Measurements from ENCODE around the gene RINT1. TPM values are rescaled to one million over a fixed set of nuclear protein-coding genes. Genes with fewer than 3 reads are reported as not detected.

RINT1 gene
- total RNA-seq, 4 donors from 2014 or later = 7.8 to 17.1 (median 16.1) TPM

- Histone ChIP-seq H3K4me3 (no peak overlapping the region), H3K9me3 (no peaks in the 10 kb centered on the region), H3K4me1 (no peaks in the 10 kb centered on the region), H3K27me3 (no peaks in the 10 kb centered on the region), H3K36me3 (peaks cover 0 to 78% (median 11%) of the 10 kb centered on the region in 3 donors), H3K27ac (no peak overlapping the region)
- intact Hi-C loops (cut with DNase I) = no loop called here
- no peak for DNase-seq
- TF ChIP-seq CTCF (IDR thresholded peaks at IDR 0.05) = no peak
- TF ChIP-seq POLR2A (IDR thresholded peaks at IDR 0.05) = no peak
- 73 to 80% methylated on average over 2 of the region's 2 CpGs for WGBS, 2 donors
Measured at GRCh38 chr7:105567024-105567423, 35.0 kb downstream of the RINT1 start.

DNA sequence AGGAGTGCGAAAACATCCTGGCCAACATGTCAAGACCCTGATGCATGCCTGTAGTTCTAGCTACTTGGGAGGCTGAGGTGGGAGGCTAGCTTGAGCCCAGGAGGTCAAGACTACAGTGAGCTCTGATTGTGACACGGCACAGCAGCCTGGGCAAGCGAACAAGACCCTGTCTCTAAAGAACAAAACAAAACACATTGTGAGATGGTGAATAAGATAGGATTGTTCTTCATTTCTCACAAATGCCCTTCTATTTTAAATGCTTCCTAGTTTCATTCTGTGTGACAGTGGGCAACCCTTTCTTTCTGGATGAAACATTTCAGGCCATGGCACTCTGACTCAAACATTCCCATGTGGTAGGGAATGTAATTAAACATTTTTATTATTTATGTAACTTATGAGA is 35.8 kb downstream of the RINT1 start:
- intact Hi-C loops (cut with DNase I) = no loop called here
- no peaks in the 10 kb centered on the region for H3K9me3 ChIP-seq
- H3K4me1 ChIP-seq = no peaks in the 10 kb centered on the region
- H3K36me3 ChIP-seq = peaks cover 0 to 70% (median 11%) of the 10 kb centered on the region in 3 donors
- WGBS, 2 donors = 93 to 94% methylated on average over 3 of the region's 3 CpGs
- H3K27me3 ChIP-seq = no peaks in the 10 kb centered on the region
- no peak for TF ChIP-seq CTCF (IDR thresholded peaks at IDR 0.05)
- TF ChIP-seq POLR2A (IDR thresholded peaks at IDR 0.05) = no peak
- H3K4me3 ChIP-seq = no peak overlapping the region
- no peak overlapping the region for H3K27ac ChIP-seq
- DNase-seq = no peak

GRCh38 chr7:105571891-105572290 is 39.9 kb downstream of the RINT1 start:
- TF ChIP-seq POLR2A (IDR thresholded peaks at IDR 0.05) (no peak), CTCF (IDR thresholded peaks at IDR 0.05) (no peak)
- H3K36me3 ChIP-seq = peaks cover 0 to 30% (median 4%) of the 10 kb centered on the region in 3 donors
- no peak for DNase-seq
- no peaks in the 10 kb centered on the region for H3K4me1 ChIP-seq
- no peak overlapping the region for H3K4me3 ChIP-seq
- no peaks in the 10 kb centered on the region for H3K27me3 ChIP-seq
- intact Hi-C loops (cut with DNase I) = no loop called here
- H3K27ac ChIP-seq = no peak overlapping the region
- WGBS, 2 donors = 77 to 80% methylated on average over 2 of the region's 2 CpGs
- H3K9me3 ChIP-seq = no peaks in the 10 kb centered on the region

GRCh38 chr7:105577251-105577650 is 45.2 kb downstream of the RINT1 start:
- H3K4me1 ChIP-seq = peaks cover 0 to 8% (median 4%) of the 10 kb centered on the region in 3 donors
- intact Hi-C loops (cut with DNase I) = no loop called here
- H3K36me3 ChIP-seq = no peaks in the 10 kb centered on the region
- TF ChIP-seq POLR2A (IDR thresholded peaks at IDR 0.05) = no peak
- no peak for TF ChIP-seq CTCF (IDR thresholded peaks at IDR 0.05)
- no peak for DNase-seq
- H3K27me3 ChIP-seq = peaks cover 0 to 9% (median 0%) of the 10 kb centered on the region in 4 donors
- no peaks in the 10 kb centered on the region for H3K9me3 ChIP-seq
- 58 to 60% methylated on average over 1 of the region's 1 CpG for WGBS, 2 donors
- H3K4me3 ChIP-seq = no peak overlapping the region
- no peak overlapping the region for H3K27ac ChIP-seq

- H3K36me3 ChIP-seq = no peaks in the 10 kb centered on the region
- no peak for TF ChIP-seq POLR2A (IDR thresholded peaks at IDR 0.05)
- TF ChIP-seq CTCF (IDR thresholded peaks at IDR 0.05) = no peak
- no peak for DNase-seq
- H3K4me3 ChIP-seq = no peak overlapping the region
- intact Hi-C loops (cut with DNase I) = no loop called here
- no peak overlapping the region for H3K27ac ChIP-seq
- H3K9me3 ChIP-seq = no peaks in the 10 kb centered on the region
- peaks cover 0 to 9% (median 0%) of the 10 kb centered on the region in 4 donors for H3K27me3 ChIP-seq
- H3K4me1 ChIP-seq = peaks cover 0 to 8% (median 4%) of the 10 kb centered on the region in 3 donors
Measured at GRCh38 chr7:105578496-105578895, 46.5 kb downstream of the RINT1 start.

Measured in esophagus squamous epithelium (tissue), 5 donors.